Mucosa of stomach (tissue), 1 donor: Measurements from ENCODE around the gene AGBL2.
"Not testable (repeated sequence)": the region's sequence is repeated elsewhere in the genome, so short reads cannot be mapped to it uniquely, and the experiment has no call there.

Experiments
- H3K27me3 ChIP-seq: one replicate; pipeline ENCODE4 v1.7.0; 2013; ENCODE audit warnings: mild to moderate bottlenecking, low read length; ENCODE audit not compliant: control insufficient read depth, insufficient read depth
- H3K36me3 ChIP-seq: one replicate; pipeline ENCODE4 v1.7.0; 2013; ENCODE audit warnings: low read length; ENCODE audit not compliant: control insufficient read depth, insufficient read depth
- H3K4me1 ChIP-seq: one replicate; pipeline ENCODE4 v1.7.0; 2013; ENCODE audit warnings: mild to moderate bottlenecking, low read length; ENCODE audit not compliant: control insufficient read depth, insufficient read depth
- H3K4me3 ChIP-seq: one replicate; pipeline ENCODE4 v1.7.0; 2013; ENCODE audit warnings: low read length
- H3K9ac ChIP-seq: one replicate; pipeline ENCODE4 v1.7.0; 2013; ENCODE audit warnings: mild to moderate bottlenecking, low read length, moderate library complexity
- H3K9me3 ChIP-seq: one replicate; pipeline ENCODE4 v1.7.0; 2013; ENCODE audit warnings: mild to moderate bottlenecking, low read length, moderate library complexity; ENCODE audit not compliant: control insufficient read depth
- donor health status: Pancreatic carcinoma.

The AGBL2 gene

DNA sequence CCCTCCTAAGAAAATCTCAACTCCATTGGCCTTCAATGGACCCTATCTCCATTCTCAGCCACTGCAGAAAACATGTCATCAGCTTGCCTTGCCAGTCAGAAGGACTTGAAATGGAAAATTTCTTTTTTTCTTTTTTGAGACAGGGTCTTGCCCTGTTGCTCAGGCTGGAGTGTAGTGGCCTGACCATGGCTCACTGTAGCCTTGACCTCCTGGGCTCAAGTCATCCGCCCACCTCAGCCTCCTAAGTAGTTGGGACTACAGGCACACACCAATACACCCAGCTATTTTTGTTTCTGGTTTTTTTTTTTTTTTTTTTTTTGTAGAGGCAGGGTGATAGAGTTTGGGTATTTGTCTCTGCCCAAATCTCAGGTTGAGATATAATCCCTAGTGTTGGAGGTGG, 29.0 kb downstream of the AGBL2 start:
- Histone ChIP-seq H3K4me1 (peaks cover 5% of the 10 kb centered on the region), H3K9ac (no peak overlapping the region), H3K9me3 (no peaks in the 10 kb centered on the region), H3K4me3 (no peak overlapping the region), H3K36me3 (no peaks in the 10 kb centered on the region), H3K27me3 (no peaks in the 10 kb centered on the region)

DNA sequence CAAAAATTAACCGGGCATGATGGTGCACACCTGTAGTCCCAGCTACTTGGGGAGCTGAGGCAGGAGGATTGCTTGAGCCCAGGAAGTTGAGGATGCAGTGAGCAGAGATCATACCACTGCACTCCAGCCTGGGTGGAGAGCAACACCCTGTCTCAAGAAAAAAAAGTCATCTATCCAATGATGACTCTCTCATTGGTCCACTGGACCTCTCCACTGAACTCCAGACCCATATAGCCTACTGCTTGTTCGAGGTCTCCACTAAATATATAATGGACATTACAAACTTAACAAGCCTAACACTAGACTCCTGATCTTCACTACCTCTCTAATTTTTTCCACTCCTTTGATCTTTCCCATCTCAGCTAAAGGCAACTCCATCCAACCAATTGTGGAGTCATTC, 39.3 kb downstream of the AGBL2 start:
- Histone ChIP-seq H3K9ac (no peak overlapping the region), H3K36me3 (no peaks in the 10 kb centered on the region), H3K4me3 (no peak overlapping the region), H3K9me3 (no peaks in the 10 kb centered on the region), H3K4me1 (no peaks in the 10 kb centered on the region), H3K27me3 (no peaks in the 10 kb centered on the region)

DNA sequence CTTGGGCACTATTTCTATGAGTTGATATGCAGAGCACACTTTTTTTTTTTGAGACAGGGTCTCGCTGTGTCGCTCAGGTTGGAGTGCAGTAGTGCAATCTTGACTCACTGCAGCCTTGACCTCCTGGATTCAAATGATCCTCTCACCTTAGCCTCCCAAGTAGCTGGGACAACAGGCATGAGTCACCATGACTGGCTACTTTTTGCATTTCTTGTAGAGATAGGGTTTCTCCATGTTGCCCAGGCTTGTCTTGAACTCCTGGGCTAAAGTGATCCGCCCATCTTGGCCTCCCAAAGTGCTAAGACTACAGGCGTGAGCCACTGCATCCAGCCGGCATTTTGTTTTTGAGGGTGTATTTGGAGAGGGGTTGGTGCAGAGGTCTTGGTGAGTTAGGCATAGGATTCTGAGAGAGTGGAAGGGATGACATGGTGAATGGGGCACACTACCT, 42.9 kb downstream of the AGBL2 start:
- Histone ChIP-seq H3K27me3 (no peaks in the 10 kb centered on the region), H3K36me3 (no peaks in the 10 kb centered on the region), H3K4me3 (no peak overlapping the region), H3K9ac (no peak overlapping the region), H3K4me1 (no peaks in the 10 kb centered on the region), H3K9me3 (no peaks in the 10 kb centered on the region)

- Histone ChIP-seq H3K9me3 (no peaks in the 10 kb centered on the region), H3K9ac (no peak overlapping the region), H3K27me3 (no peaks in the 10 kb centered on the region), H3K4me1 (no peaks in the 10 kb centered on the region), H3K4me3 (no peak overlapping the region), H3K36me3 (no peaks in the 10 kb centered on the region)
Measured at GRCh38 chr11:47669856-47670255, 45.3 kb downstream of the AGBL2 start.

DNA sequence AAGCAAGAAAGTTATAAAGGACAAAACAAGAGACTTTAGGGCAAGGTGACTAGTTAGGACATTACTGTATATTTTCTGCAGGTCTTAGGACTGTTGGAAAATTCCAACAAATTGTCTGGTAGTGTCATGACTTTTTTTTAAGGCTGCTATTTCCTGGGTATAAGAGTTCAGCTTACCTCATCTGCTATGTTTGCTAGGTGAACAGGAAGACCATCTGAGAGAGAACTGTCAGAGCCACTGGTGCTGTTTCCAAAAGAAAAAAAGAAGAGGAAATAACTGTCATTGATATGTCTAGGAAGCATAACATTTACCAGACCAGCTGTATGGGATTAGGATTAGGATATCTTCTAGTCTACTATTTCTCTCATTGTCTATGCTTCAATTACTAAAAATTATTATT, 46.5 kb downstream of the AGBL2 start:
- Histone ChIP-seq H3K4me1 (no peaks in the 10 kb centered on the region), H3K9ac (no peak overlapping the region), H3K9me3 (no peaks in the 10 kb centered on the region), H3K4me3 (no peak overlapping the region), H3K36me3 (no peaks in the 10 kb centered on the region), H3K27me3 (no peaks in the 10 kb centered on the region)

DNA sequence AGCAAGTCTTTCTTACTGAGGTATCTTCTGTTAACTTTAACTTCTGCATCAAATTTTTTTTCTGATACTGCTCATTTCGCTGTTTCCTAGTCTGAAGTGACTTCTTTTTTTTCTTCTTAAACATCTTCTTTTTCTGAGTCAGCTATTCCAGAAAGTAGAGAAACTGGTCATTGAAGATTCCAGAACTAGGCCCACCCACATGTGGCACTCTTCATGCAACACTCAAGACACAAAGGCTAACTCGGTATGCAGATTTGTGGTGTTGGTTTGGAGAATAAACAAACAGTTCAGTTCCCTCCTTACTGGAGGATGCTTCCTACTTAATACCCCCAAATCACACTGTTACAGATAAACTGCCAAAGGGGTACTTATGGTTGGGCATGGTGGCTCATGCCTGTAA, 47.6 kb downstream of the AGBL2 start:
- Histone ChIP-seq H3K9me3 (no peaks in the 10 kb centered on the region), H3K36me3 (no peaks in the 10 kb centered on the region), H3K4me3 (no peak overlapping the region), H3K9ac (no peak overlapping the region), H3K4me1 (no peaks in the 10 kb centered on the region), H3K27me3 (no peaks in the 10 kb centered on the region)

DNA sequence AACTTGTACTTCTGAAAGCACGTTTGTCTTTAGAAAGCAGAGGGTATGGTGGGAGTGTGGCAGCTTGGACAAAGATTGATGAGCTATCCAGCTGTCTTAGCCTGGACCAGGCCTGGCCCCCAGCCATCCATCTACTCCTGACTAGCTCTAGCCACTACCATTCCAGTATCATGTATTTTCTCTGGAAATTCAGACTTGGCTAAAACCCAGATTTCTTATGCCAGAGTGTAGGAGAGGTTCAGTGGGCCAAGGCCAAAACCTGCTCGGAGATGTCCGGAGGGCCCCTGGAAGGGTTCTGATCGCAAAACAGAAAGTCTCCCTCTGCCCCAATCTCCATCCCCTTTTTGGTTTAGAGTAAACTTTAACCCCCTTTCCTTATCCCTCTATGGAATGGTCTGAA, 48.0 kb downstream of the AGBL2 start:
- H3K9ac ChIP-seq = no peak overlapping the region

DNA sequence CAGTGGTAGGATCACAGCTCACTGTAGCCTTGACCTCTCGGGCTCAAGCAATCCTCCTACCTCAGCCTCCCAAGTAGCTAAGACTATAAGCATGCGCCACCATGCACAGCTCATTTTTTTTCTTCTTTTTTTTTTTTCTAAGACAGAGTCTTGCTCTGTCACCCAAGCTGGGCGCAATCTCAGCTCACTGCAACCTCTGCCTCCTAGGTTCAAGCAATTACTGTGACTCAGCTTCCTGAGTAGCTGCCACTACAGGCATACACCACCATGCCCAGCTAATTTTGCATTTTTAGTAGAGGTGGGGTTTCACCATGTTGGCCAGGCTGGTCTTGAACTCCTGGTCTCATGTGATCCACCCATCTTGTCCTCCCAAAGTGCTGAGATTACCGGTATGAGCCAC, 50.2 kb downstream of the AGBL2 start:
- H3K36me3 ChIP-seq, H3K4me1 ChIP-seq, H3K27me3 ChIP-seq, H3K9ac ChIP-seq, H3K9me3 ChIP-seq, H3K4me3 ChIP-seq: not testable (repeated sequence)

More for the DNA sequence above, 48.0 kb downstream of the AGBL2 start:
- H3K4me3 ChIP-seq = no peak overlapping the region
- H3K4me1 ChIP-seq = no peaks in the 10 kb centered on the region
- no peaks in the 10 kb centered on the region for H3K9me3 ChIP-seq
- no peaks in the 10 kb centered on the region for H3K36me3 ChIP-seq
- H3K27me3 ChIP-seq = no peaks in the 10 kb centered on the region

DNA sequence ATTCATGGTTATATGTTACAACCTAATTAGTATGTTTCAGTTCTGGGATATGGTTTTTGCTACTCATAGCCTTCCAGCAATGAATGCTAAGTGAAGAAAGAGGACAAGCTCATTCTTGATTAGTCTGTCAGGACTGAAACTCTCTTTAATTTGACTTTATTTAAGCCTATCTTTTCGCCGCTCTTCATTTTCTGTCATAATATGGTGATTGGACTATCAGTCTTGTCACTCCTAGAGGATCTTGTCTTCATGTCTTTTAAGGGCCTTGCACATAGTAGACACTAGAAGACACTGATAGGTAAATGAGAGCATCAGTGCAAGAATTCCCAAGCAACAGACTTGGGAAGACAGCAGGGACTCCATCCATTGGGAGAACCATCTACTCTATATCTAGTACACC, 53.9 kb downstream of the AGBL2 start:
- Histone ChIP-seq H3K9ac (no peak overlapping the region), H3K9me3 (no peaks in the 10 kb centered on the region), H3K4me3 (no peak overlapping the region), H3K36me3 (no peaks in the 10 kb centered on the region), H3K4me1 (no peaks in the 10 kb centered on the region), H3K27me3 (no peaks in the 10 kb centered on the region)

- Histone ChIP-seq H3K4me3 (no peak overlapping the region), H3K4me1 (no peaks in the 10 kb centered on the region), H3K36me3 (no peaks in the 10 kb centered on the region), H3K9me3 (no peaks in the 10 kb centered on the region), H3K9ac (no peak overlapping the region), H3K27me3 (no peaks in the 10 kb centered on the region)
Measured at GRCh38 chr11:47659276-47659675, 55.9 kb downstream of the AGBL2 start.

GRCh38 chr11:47656260-47656885, 58.8 kb downstream of the AGBL2 start:
- no peaks in the 10 kb centered on the region for H3K36me3 ChIP-seq
- H3K9me3 ChIP-seq = no peaks in the 10 kb centered on the region
- no peaks in the 10 kb centered on the region for H3K27me3 ChIP-seq
- no peaks in the 10 kb centered on the region for H3K4me1 ChIP-seq
- no peak overlapping the region for H3K9ac ChIP-seq
- H3K4me3 ChIP-seq = no peak overlapping the region

DNA sequence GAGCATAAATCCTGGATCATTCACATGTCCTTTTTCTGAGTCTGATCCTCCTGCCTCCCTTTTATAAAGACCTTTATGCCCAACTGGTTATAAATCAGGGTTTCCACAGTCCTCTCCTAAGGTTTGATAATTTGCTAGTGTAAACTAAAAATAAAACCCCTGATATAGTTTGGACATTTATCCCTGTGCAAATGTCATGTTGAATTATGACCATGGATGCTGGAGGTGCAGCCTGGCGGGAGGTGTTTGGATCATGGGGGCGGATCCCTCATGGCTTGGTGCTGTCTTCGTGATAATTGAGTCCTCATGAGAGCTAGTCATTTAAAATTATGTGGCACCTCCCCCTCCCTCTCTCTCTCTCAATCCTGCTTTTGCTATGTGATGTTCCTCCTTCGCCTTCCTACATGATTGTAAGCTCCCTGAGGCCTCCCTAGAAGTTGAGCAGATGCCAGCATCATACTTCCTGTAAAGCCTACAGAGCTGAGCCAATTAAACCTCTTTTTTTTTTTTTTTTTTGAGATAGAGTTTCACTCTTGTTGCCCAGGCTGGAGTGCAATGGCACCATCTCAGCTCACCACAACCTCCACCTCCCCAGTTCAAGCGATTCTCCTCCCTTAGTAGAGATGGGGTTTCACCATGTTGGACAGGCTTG, 63.2 kb downstream of the AGBL2 start:
- H3K36me3 ChIP-seq = no peaks in the 10 kb centered on the region
- H3K4me3 ChIP-seq = no peak overlapping the region
- no peaks in the 10 kb centered on the region for H3K9me3 ChIP-seq
- no peaks in the 10 kb centered on the region for H3K27me3 ChIP-seq
- H3K4me1 ChIP-seq = no peaks in the 10 kb centered on the region
- no peak overlapping the region for H3K9ac ChIP-seq

DNA sequence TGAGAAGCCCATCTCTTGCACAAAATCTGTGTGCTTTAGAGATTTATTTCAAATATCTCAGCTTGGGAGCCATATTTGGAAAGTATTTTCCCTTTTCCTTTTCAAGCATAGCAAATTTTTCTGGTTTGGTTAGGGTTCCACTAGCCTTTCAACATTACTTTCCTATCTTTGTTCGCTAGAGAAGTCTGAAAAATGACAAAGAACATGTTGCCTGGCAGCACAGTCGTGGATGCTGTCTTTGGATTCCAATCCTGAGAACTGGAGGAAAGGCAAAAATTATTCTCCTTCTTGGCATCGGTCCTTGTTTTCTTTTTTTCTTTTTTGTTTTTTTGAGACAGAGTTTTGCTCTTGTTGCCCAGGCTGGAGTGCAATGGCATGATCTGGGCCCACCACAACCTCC, 65.9 kb downstream of the AGBL2 start:
- Histone ChIP-seq H3K4me3 (no peak overlapping the region), H3K36me3 (no peaks in the 10 kb centered on the region), H3K9ac (no peak overlapping the region), H3K27me3 (no peaks in the 10 kb centered on the region), H3K4me1 (no peaks in the 10 kb centered on the region), H3K9me3 (no peaks in the 10 kb centered on the region)
